Activated CD4-positive, alpha-beta T cell treated with anti-CD3 and anti-CD28 coated beads, Interleukin-2, amount 50 U/mL, for 24 hours (primary cell): ENCODE measurements around the gene MOXD1.
"Not testable (repeated sequence)": the region's sequence is repeated elsewhere in the genome, so short reads cannot be mapped to it uniquely, and the experiment has no call there.

Experiments
- DNase-seq, 2 donors: peaks; one replicate each; pipeline ENCODE4 v3.0.0-alpha.2; 2020; ENCODE audit warnings: low read depth in 1 of 2, low spot score in 1 of 2

MOXD1 gene

GRCh38 chr6:132354517-132355167, 46.6 kb downstream of the MOXD1 start:
- peak in 1 of 2 donors; percentile 17 for DNase-seq

GRCh38 chr6:132351986-132352385, 49.3 kb downstream of the MOXD1 start:
- not testable (repeated sequence) for DNase-seq

GRCh38 chr6:132348231-132348630, 53.0 kb downstream of the MOXD1 start:
- DNase-seq = no peak

GRCh38 chr6:132344811-132345210, 56.5 kb downstream of the MOXD1 start:
- no peak for DNase-seq

- no peak for DNase-seq
Observed at GRCh38 chr6:132341646-132342045, 59.6 kb downstream of the MOXD1 start.

- DNase-seq = no peak
Observed at GRCh38 chr6:132334521-132334885, 66.8 kb downstream of the MOXD1 start.

GRCh38 chr6:132333639-132334520, 67.4 kb downstream of the MOXD1 start:
- no peak for DNase-seq

GRCh38 chr6:132330759-132331158, 70.5 kb downstream of the MOXD1 start:
- DNase-seq = no peak

GRCh38 chr6:132322398-132322797, 78.9 kb downstream of the MOXD1 start:
- no peak for DNase-seq

- DNase-seq = no peak
Observed at GRCh38 chr6:132320007-132320406, 81.3 kb downstream of the MOXD1 start.

GRCh38 chr6:132316970-132317369, 84.3 kb downstream of the MOXD1 start:
- no peak for DNase-seq

- DNase-seq = no peak
Observed at GRCh38 chr6:132314432-132314831, 86.8 kb downstream of the MOXD1 start.

GRCh38 chr6:132310921-132311320, 90.4 kb downstream of the MOXD1 start:
- DNase-seq = no peak

GRCh38 chr6:132310151-132310550, 91.1 kb downstream of the MOXD1 start:
- not testable (repeated sequence) for DNase-seq

GRCh38 chr6:132304891-132305305, 96.4 kb downstream of the MOXD1 start:
- no peak for DNase-seq

GRCh38 chr6:132300323-132300949, 100.8 kb downstream of the MOXD1 start:
- no peak for DNase-seq

GRCh38 chr6:132298344-132298949, 102.8 kb downstream of the MOXD1 start:
- no peak for DNase-seq

- no peak for DNase-seq
Observed at GRCh38 chr6:132289756-132290155, 111.5 kb downstream of the MOXD1 start.

- no peak for DNase-seq
Observed at GRCh38 chr6:132287101-132287500, 114.2 kb downstream of the MOXD1 start.

- no peak for DNase-seq
Observed at GRCh38 chr6:132286298-132287019, 114.8 kb downstream of the MOXD1 start.
